Motor neuron (in vitro differentiated cells): ENCODE results near the gene SND1. TPM values are rescaled to one million over a fixed set of nuclear protein-coding genes. Genes with fewer than 3 reads are reported as not detected.

Experiments
- ATAC-seq, 8 experiments: fragments of 200-7000 bp; cut with Tn5 transposase; replicated peaks in 6 of 8; 2 replicates each; pipeline ENCODE4 v1.8.0; 2021; ENCODE audit warnings: mild to moderate bottlenecking in 8 of 8, moderate library complexity in 8 of 8
- H3K27ac ChIP-seq, 2 donors: fragments of 250-450 bp; sonication (Bioruptor Pico); 2 replicates each; pipeline ENCODE4 v1.9.0; 2021; ENCODE audit warnings: antibody characterized with exemption in 2 of 2, mild to moderate bottlenecking in 2 of 2, moderate library complexity in 1 of 2
- H3K4me1 ChIP-seq, 2 donors: fragments of 250-450 bp; sonication (Bioruptor Pico); replicated peaks in 1 of 2; 2 replicates each; pipeline ENCODE4 v1.6.1; 2021; ENCODE audit warnings: antibody characterized with exemption in 2 of 2, mild to moderate bottlenecking in 2 of 2, moderate library complexity in 1 of 2
- H3K4me3 ChIP-seq, 5 donors: fragments of 250-450 bp; sonication (Bioruptor Pico); 2 replicates each; pipeline ENCODE4 v1.9.0; 2021; ENCODE audit warnings: antibody characterized with exemption in 5 of 5, mild to moderate bottlenecking in 5 of 5, moderate library complexity in 4 of 5
- WGBS, 10 experiments: fragments of 450-650 bp; shearing (Covaris generic); methylation state at CpG; one replicate each; pipeline ENCODE4 v1.0.0; 2022; 5-methylcytosine and 5-hydroxymethylcytosine counted together
- in situ Hi-C, 9 experiments: fragments of 400-800 bp; cut with MboI; loops; one replicate each; pipeline ENCODE4 v1.15.0; 2021; ENCODE audit warnings: low sequenced_read_pairs in 9 of 9, low pct_unique_long_range_greater_than_20kb in 2 of 9; ENCODE audit not compliant: unreplicated experiment in 9 of 9
- total RNA-seq, 8 experiments: library from RNA; unstranded; fragments of 300-600 nt; gene quantifications; 2 replicates each; pipeline versions ENCODE4 v1.2.3 to v1.2.4, GENCODE V29; 2022

Gene SND1
- total RNA-seq, 8 experiments from 2014 or later = 125 to 296 (median 182) TPM

- peaks cover 0 to 21% of the 10 kb centered on the region in 2 donors for H3K4me1 ChIP-seq
- peak in 1 of 8 experiments; percentile 36 for ATAC-seq
- in situ Hi-C loops = no loop called here
- WGBS, 10 experiments = 92 to 100% (median 100%) methylated on average over 1 to 5 of the region's 5 CpGs; no CpG with 5 or more reads in 2 of the 10 experiments
- H3K4me3 ChIP-seq = no peak overlapping the region
- H3K27ac ChIP-seq = no peak overlapping the region
These were observed 140.7 kb downstream of the SND1 start for GRCh38 chr7:127792528-127793342.

GRCh38 chr7:127793582-127793981 lies 141.6 kb downstream of the SND1 start:
- ATAC-seq = no peak
- in situ Hi-C loops = no loop called here
- Histone ChIP-seq H3K4me3 (no peak overlapping the region), H3K27ac (no peak overlapping the region), H3K4me1 (peaks cover 5 to 21% of the 10 kb centered on the region in 2 donors)
- WGBS, 10 experiments = 40 to 100% (median 95%) methylated on average over 1 to 2 of the region's 4 CpGs; no CpG with 5 or more reads in 6 of the 10 experiments

- Histone ChIP-seq H3K4me3 (no peak overlapping the region), H3K27ac (no peak overlapping the region), H3K4me1 (peaks cover 5 to 15% of the 10 kb centered on the region in 2 donors)
- 71 to 100% (median 100%) methylated on average over 1 of the region's 1 CpG; no CpG with 5 or more reads in 3 of the 10 experiments for WGBS, 10 experiments
- in situ Hi-C loops = no loop called here
- no peak for ATAC-seq
These were observed 142.1 kb downstream of the SND1 start for GRCh38 chr7:127794136-127794535.

GRCh38 chr7:127794551-127794950 lies 142.6 kb downstream of the SND1 start:
- Histone ChIP-seq H3K27ac (no peak overlapping the region), H3K4me1 (peaks cover 5 to 11% of the 10 kb centered on the region in 2 donors), H3K4me3 (no peak overlapping the region)
- in situ Hi-C loops = no loop called here
- 54 to 100% (median 90%) methylated on average over 1 to 4 of the region's 4 CpGs; no CpG with 5 or more reads in 1 of the 10 experiments for WGBS, 10 experiments
- ATAC-seq = no peak

DNA sequence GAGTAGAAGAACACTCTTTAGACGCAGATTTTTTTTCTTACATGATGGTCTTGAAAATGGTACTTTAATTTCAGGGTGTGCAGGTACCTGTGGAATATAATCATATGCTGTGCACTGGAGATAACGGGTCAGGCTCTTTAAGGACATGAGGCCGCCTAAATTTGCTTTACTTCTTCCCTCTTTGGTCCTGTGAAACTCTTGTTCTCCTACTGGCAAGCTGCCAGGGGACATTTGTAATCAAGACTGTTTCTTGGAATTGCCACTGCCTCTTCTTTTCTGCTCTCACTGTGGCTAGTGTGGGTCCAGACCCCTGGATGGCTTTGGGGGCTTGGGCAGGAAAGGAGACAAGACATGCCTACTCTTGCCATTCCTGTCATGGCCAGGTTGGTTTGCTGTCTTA lies 146.0 kb downstream of the SND1 start:
- WGBS, 10 experiments = 71 to 100% (median 83%) methylated on average over 1 to 3 of the region's 3 CpGs; no CpG with 5 or more reads in 1 of the 10 experiments
- in situ Hi-C loops = no loop called here
- no peak overlapping the region for H3K4me3 ChIP-seq
- no peak overlapping the region for H3K27ac ChIP-seq
- peak in 1 of 8 experiments; percentile 42 for ATAC-seq
- peaks cover 0 to 5% of the 10 kb centered on the region in 2 donors for H3K4me1 ChIP-seq

GRCh38 chr7:127798769-127799372 lies 146.9 kb downstream of the SND1 start:
- WGBS, 10 experiments = 63 to 100% (median 94%) methylated on average over 1 to 5 of the region's 6 CpGs; no CpG with 5 or more reads in 1 of the 10 experiments
- Histone ChIP-seq H3K4me1 (peaks cover 0 to 5% of the 10 kb centered on the region in 2 donors), H3K4me3 (no peak overlapping the region), H3K27ac (no peak overlapping the region)
- no peak for ATAC-seq
- in situ Hi-C loops = no loop called here

GRCh38 chr7:127799535-127800305 lies 147.7 kb downstream of the SND1 start:
- ATAC-seq = peak in 1 of 8 experiments; percentile 53

DNA sequence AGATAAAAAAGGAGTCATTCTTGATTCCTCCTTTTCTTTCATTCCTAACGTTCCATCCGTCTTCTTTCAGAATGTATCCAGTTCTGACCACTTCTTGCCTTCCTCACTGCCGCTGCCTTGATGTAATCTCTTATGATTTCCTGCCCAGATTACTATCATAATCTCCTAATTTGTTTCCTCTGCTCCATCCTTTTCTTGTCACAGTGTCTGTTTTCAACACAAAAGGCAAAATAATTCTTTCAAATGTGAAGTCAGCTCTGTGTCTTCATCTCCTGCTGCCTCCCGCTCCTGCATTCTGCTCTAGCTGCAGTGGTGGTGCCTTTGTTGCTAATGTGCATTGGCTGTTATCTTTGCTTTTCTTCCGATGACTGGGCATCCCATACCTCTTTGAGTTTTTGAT lies 150.9 kb downstream of the SND1 start:
- no peak for ATAC-seq
- H3K4me3 ChIP-seq = no peak overlapping the region
- no peak overlapping the region for H3K27ac ChIP-seq
- WGBS, 10 experiments = 87 to 100% (median 94%) methylated on average over 1 to 5 of the region's 5 CpGs
- peaks cover 0 to 5% of the 10 kb centered on the region in 2 donors for H3K4me1 ChIP-seq
- in situ Hi-C loops = no loop called here

More at GRCh38 chr7:127799535-127800305, 147.7 kb downstream of the SND1 start:
- no peak overlapping the region for H3K27ac ChIP-seq
- in situ Hi-C loops = no loop called here
- 80 to 100% (median 89%) methylated on average over 1 to 4 of the region's 4 CpGs; no CpG with 5 or more reads in 1 of the 10 experiments for WGBS, 10 experiments
- H3K4me3 ChIP-seq = no peak overlapping the region
- peaks cover 0 to 5% of the 10 kb centered on the region in 2 donors for H3K4me1 ChIP-seq

- peaks cover 2 to 6% of the 10 kb centered on the region in 2 donors for H3K4me1 ChIP-seq
- H3K27ac ChIP-seq = no peak overlapping the region
- H3K4me3 ChIP-seq = no peak overlapping the region
- 20 to 100% (median 90%) methylated on average over 1 to 2 of the region's 2 CpGs for WGBS, 10 experiments
- in situ Hi-C loops = no loop called here
- no peak for ATAC-seq
These were observed 151.6 kb downstream of the SND1 start for GRCh38 chr7:127803626-127804025.

GRCh38 chr7:127807340-127807739 lies 155.3 kb downstream of the SND1 start:
- WGBS, 10 experiments = 20 to 100% (median 80%) methylated on average over 1 to 6 of the region's 6 CpGs
- no peak overlapping the region for H3K4me3 ChIP-seq
- no peak for ATAC-seq

DNA sequence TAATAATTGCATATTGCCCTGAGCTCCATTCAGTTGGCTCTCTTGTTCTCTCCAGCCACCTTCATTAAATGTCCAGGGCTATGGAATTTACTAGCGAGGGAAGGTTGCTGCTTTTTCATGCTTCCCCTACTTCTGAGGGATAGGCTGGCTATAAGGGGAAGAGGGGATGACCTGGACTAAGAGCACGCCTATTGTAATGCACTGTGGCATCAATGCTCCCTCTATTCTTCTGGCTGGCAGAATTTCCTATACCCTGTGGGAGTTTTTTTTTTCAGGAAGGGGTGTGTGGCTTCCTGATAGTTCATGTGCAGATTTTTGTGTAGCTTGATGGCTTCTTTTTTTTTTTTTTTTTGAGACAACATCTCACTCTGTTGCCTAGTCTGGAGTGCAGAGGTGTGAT lies 155.8 kb downstream of the SND1 start:
- Histone ChIP-seq H3K4me1 (peaks cover 18 to 32% of the 10 kb centered on the region in 2 donors), H3K4me3 (no peak overlapping the region), H3K27ac (no peak overlapping the region)
- no peak for ATAC-seq
- 50 to 100% (median 86%) methylated on average over 1 to 2 of the region's 2 CpGs; no CpG with 5 or more reads in 2 of the 10 experiments for WGBS, 10 experiments
- in situ Hi-C loops = no loop called here

More at GRCh38 chr7:127807340-127807739, 155.3 kb downstream of the SND1 start:
- in situ Hi-C loops = no loop called here
- Histone ChIP-seq H3K27ac (no peak overlapping the region), H3K4me1 (peaks cover 18 to 32% of the 10 kb centered on the region in 2 donors)

GRCh38 chr7:127809261-127809702 lies 157.3 kb downstream of the SND1 start:
- no peak overlapping the region for H3K4me3 ChIP-seq
- peak overlapping the region in 1 of 2 donors; percentile 3 for H3K27ac ChIP-seq
- ATAC-seq = peak; percentile 87 to 98 (median 95)
- 0 to 60% (median 17%) methylated on average over 1 to 3 of the region's 3 CpGs; no CpG with 5 or more reads in 3 of the 10 experiments for WGBS, 10 experiments
- peaks cover 18 to 36% of the 10 kb centered on the region in 2 donors for H3K4me1 ChIP-seq
- in situ Hi-C loops = no loop called here
